Activated CD4-positive, alpha-beta T cell treated with anti-CD3 and anti-CD28 coated beads, Interleukin-2, Interleukin-4, amounts not matched to agents 100 ng/mL and 50 ng/mL, durations not matched to agents 16 hours and 8 hours (primary cell): ENCODE results near the gene ACP4.
"Not testable (repeated sequence)": the region's sequence is repeated elsewhere in the genome, so short reads cannot be mapped to it uniquely, and the experiment has no call there.

Experiments
- DNase-seq: peaks from one replicate; pipeline ENCODE4 v3.0.0-alpha.2; 2020; ENCODE audit warnings: low spot score

Gene ACP4

DNA sequence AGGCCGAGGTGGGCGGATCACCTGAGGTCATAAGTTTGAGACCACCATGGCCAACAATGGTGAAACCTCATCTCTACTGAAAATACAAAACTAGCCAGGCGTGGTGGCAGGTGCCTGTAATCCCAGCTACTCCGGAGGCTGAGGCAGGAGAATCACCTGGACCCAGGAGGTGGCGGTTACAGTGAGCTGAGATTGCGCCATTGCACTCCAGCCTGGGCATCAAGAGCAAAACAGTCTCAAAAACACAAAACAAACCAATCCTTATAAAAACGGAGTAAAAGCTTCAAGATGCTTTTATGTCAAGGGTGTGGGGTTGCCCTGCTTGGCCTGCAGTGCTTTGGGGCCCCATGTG lies 7.2 kb downstream of the ACP4 start:
- DNase-seq, result no peak

DNA sequence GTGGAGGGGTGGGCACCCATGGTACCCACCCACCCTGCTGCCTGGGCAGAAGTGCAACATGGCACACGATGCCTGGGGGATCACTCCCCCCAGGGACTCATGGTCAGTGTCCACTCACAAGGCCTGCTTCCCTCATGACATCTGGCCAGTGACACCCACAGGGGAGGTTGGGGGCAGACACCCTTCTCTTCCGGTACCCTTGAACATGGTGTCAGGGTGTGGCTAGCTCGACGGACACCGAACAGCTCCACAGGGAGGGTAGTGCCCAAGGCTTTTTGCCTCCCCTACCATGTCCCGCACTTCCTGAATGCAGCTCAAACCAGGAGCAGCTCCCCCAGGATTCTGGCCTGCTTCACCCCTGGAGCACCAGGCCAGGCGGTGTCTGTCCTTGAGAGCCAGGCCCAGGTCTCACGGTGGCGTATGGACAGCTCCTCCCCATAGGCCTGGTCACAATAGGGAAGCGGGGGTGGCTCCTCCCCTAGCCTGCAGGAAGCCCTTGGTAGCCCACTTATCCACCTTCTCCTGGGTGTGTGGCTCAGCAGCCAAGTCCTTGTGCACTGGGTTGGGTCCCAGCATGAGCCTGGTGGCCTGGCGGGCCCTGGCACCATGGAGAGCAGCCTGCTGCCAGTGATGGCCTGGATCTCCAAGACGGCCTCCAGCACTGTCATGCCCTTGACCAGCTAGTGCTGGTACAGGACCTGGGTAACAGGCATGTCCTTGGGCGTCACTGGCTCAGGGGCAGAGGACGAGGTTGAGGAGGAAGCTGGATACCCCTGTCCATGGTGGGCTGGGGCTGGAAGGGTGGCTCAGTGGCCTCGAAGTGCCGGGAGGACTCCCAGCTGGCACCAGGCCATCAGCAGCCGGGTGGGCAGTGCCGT lies 7.8 kb downstream of the ACP4 start:
- DNase-seq, result no peak

DNA sequence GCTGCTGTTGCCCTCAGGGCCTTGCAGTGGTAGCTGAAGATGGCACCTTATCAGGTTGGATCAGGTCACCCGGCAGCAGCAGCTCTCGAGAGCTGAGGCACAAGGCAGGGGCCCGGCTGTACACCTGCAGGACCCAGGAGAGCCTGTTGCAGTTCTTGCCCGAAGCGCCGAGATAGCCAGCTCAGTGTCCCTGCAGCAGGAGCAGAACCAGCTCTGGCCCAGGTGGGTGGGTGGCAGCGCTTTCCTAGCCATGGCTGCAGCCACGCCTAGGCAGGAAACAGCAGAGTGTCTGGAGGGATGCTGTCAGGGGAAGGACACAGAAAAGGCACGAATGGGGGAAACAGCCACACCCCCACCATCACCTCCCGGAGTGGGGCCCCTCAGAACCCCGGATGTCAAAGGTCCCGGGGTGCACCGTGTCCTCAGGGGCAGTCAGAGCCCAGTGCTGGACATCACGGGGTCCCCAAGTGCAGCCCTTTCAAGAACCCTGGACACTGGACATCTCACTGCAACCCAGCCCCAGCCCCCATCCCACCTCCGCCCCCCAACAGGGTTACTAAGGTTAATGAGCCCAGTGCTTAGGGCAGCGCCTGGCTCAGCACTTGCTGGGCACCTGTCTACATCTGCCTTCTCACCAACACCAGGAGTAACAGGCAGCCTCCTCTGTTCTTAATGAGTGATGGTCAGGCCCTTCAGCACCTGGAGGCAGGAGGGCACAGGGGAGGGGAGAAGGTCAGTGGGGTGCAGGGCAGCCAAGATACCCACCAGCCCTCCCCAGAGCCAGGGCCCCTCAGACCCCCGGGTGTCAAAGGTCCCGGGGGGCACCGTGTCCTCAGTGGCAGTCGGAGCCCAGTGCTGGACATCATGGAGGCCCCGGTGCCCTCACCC lies 8.7 kb downstream of the ACP4 start:
- no peak for DNase-seq

DNA sequence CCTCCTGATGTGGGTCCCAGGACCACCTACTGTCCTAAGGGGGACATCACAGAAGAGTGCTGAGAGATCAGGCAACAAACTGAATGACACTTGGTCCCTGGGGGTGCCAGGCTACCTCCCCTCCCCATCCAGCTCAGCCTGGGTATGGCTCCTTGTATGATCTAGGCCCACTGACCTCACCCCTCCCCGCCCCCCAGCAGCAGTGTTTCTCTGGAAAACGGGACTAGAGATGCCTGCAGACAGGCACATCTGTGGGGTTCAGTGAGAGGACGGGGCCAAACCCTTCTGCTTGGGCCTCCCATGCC lies 9.3 kb downstream of the ACP4 start:
- no peak for DNase-seq

DNA sequence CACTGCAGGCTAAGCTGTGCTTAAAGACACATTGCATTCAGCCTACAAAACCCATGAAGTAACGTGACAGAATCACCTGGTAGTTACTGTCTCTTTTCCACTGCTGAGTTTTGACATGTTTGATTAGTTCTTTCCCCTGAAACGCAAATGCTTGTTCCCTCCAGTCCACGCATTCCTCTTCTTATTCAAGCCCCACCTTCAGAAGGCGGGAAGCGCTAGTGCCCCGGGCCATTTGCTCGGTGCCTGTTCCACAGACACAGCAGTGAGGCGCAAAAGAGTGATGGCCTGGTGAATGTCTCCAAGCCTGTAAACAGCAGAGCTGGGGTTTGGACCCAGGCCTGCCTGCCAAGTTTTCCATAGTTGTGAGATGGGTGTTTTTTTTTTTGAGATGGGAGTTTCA lies 10.9 kb downstream of the ACP4 start:
- no peak for DNase-seq

DNA sequence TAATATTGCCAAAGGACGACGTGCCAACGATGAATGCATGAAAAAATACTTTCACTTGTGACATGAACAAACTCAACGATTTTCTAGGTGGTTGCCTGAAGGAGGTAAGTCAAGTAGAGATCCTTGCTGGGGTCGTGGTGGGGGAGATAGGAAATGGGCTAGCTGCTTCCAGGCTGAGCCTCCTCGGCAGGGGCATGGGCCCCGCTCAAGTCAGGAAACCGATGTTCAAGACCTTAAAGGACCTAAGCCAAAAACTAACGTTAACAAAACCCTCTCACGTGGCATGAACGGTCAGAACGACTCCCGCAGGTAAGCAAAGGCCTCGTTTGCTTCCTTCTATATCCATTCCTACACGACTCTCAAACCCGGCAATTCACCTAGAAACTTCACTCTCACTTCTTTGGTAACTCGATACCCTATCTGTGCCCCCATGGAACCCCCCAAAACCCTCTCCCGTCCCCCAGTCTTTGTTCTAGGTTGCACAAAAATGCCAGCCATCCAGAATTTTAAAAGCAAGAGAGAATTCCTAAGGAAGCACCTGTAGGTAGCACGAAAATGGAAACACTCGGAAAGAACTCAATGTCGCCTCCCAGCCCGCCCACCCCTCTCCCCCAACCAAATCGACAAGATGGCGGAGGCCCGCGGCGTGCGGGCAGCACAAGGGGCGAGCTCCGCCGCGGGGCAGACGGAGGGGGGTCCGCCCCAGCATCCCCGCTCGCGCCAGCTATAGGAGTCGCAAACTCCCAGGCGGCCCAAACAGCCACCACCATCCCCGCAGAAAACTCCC lies 13.6 kb downstream of the ACP4 start:
- no peak for DNase-seq

DNA sequence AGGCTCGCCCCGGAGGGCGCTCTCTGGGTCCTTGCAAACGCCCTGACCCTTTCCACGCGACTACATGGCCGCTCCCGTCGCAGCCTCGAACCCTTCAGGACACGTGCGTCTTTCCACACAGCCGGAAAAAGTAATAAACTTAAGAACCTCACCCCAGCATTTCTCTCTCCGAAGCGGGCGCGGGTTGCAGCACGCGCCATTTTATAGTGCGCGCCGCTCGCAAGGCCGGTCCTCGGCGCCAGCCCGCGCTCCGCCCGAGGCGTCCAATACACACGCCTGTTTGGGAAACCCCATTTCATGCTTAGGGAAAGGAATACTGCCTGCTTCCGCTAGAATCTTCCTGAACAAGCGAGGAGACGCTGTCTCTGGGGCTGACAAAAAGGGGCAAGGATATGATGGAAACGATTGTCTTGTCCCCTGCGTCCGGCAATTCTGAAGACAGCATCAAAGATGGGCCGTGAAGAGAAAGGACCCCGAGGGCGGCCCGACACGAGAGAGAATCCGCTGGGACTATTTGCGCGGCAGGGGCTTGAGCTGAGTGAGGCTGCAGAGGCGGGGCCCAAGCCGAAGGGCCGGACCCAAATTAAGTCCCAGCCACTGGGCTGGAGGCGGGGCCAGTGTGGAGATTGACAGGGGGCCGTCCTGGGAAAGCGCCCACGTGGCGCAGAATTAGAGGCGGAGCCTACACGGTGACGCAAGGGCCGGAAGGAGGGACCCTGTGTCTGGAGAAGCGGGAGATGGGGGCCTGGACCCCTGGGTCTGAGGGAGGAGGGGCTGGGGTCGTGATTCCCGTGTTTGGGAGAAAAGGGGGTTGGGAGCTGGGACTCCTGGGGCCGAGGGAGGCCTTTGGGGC lies 14.4 kb downstream of the ACP4 start:
- DNase-seq, result peak; percentile 99

DNA sequence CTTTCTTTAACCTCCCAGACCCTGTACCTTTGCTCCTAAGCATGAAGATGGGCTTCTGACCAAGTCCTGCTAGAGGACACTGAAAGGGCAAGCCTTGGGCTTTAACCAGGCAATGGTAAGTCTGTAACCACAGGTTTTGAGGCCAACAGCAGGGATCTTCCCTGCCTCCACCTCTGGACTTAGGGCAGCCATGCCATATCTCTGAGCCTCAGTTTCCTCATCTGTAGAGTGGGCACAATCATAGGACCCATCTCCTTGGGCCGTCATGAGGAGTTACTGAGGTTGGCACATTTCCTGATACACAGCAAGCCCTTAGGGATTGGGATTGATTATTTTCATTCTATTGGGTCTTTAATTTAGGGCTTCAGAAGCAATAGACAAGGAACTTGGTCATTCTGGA lies 18.6 kb downstream of the ACP4 start:
- no peak for DNase-seq

DNA sequence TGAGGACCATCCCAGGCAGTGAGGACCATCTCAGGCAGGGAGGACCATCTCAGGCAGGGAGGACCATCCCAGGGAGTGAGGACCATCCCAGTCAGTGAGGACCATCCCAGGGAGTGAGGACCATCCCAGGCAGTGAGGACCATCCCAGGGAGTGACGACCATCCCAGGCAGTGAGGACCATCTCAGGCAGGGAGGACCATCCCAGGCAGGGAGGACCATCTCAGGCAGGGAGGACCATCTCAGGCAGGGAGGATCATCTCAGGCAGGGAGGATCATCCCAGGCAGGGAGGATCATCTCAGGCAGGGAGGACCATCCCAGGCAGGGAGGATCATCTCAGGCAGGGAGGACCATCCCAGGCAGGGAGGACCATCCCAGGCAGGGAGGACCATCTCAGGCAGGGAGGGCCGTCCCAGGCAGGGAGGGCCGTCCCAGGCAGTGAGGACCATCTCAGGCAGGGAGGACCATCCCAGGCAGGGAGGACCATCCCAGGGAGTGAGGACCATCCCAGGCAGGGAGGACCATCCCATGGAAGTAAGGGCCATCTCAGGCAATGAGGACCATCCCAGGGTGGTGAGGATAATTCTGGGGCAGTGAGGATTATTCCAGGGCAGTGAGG lies 21.5 kb downstream of the ACP4 start:
- not testable (repeated sequence) for DNase-seq

DNA sequence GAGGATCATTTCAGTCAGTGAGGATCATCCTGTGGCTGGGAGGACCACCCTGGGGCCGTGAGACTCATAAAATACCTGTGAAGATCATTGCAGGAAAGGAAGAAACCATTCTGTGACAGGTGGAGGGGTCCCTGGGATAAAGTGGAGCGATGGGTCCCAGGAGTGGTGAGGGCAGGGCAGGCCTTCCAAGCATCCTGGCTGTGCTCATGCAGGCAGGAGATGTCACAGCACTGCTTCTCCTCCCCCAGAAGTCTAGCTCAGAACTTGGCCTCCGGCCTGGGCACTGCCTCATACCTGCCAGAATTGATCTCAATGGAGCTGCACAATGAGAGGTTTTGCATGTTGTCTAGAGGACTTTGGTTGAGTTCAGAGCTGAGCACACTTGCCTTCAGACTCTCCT lies 22.3 kb downstream of the ACP4 start:
- no peak for DNase-seq

DNA sequence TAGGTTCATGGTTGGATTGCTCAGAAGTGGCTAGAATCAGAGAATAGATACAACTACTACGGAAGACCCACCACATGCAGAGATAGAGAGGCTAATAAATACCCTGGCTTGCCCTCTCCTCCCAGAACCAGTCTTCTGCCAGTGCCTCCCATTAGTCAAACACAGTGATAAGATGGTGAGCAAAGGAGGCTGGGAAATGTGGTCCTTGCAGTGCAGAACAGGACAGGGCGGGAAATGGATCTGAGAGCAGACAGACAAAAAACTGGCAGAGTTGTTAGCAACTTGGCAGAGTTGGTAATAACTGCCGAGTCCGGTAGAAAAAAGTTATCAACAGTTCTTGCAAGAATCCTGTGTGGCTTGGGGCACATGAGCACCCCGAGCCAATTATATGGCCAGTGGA lies 24.7 kb downstream of the ACP4 start:
- DNase-seq, result no peak

DNA sequence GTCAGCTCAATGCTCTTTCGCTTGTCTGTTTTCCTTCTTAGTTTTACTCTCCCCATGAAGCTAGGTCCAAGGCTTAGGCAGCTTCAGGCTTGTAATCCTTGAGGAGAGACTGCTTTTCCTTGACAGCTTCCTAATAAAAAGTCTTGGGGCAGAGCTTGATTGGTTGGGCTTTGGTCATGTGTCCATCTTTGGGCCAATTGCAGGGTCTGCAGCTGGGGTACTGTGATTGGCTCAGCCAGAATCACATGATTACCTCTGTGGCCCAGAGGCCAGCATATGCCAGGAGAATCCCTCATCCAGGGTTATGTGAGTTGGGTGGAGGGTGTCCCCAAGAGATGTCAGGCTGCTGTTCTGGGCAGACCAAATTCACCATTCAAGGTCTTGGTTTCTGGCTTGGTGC lies 25.2 kb downstream of the ACP4 start:
- DNase-seq, result no peak

DNA sequence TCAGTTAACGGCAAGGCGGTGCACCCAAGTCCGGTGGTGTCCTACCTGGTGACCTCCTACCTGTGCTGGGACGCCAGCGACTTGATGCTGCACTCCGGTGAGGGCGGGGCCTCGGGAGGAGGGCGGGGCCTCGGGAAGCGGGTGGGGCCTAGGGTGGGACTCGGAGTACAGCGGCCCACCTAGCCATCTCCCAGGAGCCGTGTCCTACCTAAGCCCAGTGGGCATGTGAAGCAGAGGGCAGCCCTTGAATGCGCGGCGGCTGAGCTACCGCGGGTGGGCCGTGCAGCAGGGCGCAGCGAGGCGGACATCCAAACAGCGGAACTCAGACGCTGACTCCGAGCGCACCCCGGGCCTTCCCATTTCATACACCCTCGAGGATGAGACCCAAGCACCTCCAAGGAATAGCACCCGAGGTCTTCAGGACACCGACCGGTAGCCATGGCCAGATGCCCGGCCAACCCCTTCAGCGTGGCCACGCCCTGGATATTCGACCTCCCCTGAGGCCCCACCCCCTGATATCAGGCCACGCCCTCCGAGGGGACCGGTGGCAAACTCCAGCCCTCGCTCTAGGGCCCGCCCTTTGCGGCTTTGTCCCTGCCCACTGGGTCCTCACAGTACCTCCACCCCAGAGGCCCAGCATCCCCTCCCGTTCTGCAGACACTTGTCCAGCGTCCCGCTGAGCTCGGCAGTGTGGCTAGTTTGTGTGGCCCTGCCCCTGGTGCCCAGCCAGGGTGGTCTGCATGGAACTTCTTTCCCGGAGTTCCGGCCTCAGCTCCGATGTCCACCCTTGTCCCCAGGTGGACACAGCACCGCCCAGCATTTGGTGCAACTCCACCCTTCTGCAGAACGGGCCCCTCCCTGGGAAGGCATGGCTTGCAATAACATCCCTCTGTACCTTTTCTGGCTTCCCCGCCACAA lies 28.0 kb downstream of the ACP4 start:
- peak; percentile 65 for DNase-seq

DNA sequence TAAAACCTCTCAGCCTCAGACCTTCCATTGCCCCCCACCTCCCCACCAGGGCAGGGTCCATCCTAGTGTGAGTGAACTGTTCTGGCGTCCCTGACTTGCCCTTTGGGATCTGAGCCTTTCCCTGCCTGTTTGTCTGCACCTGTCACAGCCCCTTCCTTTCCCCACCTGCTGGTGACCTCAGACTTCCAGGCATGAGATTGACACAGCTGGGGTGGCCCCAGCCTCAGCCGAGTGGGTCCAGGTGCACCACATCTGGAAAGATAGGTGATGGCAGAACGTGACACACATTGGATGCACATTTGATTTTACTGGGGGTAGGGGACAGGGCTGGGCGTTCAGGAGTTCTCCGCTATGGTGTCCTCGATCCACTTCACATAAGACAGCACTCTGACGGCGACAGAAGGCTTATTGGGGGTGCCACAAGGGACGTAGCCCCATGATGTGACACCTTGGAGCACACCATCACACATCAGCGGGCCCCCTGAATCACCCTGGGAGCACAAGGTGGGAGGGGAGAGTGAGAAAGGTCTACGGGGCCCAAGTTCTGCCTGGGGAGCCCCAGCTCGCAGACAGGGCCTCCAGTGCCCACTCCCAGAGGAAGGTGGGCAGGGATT lies 28.8 kb downstream of the ACP4 start:
- DNase-seq, result no peak

DNA sequence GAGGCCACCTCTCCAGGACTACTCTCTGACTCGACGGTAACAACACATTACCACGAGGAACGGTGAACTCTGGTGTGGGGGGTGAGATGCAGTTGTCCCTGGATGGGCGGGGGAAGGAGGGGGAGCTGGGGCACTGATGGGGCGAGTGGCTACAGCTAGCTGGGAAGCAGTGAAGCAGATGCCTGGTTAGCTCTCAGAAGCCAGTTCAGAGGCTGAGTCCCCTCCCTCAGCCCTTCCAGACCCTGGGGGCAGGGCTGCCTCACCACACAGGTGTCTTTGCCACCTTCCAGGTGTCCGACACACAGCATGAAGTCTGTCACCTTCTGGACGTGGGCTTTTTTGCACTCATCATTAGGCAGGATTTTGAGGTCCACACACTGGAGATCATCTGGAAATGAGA lies 29.4 kb downstream of the ACP4 start:
- no peak for DNase-seq

DNA sequence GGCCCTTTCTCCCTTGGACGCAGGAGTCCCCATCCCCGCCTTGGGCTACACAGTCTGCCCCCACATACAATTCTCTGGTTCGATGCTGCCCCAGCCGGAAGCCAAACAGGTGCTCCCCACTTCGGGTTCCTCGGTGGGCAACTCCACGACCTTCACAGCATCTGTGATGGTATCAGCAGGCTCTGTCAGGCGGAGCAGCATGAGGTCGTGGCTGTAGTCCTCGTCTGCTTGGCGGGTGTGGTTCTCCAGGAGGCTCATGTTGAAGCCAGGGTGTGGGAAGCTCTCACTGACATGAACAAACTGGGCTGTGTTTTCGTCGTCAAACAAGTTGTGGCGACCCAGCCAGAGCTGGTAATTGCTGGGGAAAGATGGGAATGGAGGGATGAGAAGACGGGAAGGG lies 29.9 kb downstream of the ACP4 start:
- DNase-seq, result no peak

DNA sequence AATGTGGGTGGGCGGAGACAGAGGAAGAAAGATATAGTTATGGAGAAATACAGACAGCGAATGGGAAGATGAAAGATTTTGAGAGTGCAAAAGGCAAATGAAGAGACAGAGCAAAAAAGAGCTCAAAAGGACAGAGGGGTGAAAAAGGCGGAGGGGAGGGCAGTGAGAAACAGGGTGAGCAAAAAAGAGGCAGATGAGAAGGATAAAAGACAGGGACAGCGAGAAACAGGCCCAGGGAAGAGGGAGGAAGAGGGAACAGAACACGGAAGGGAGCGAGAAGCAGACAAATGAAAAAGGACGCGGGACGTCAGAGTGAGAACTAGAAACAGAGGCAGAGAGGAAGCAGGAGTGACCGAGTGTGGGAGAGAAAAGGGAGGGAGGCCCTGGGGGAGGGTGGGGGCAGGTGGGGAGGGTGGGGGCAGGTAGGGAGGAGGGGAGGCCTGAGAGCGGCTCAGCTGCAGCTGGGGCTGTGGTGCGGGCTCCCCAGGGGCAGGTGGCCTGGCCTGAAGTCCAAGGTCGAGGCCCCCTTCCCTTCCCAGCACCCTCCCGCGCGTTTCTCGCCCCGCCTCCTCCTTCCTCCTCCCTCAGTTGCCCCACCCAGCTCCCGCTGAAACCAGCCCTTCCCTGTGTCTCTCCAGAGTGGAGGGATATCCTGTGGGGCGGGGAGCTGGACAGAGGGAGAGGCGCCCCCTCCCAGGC lies 30.5 kb downstream of the ACP4 start:
- DNase-seq, result no peak

DNA sequence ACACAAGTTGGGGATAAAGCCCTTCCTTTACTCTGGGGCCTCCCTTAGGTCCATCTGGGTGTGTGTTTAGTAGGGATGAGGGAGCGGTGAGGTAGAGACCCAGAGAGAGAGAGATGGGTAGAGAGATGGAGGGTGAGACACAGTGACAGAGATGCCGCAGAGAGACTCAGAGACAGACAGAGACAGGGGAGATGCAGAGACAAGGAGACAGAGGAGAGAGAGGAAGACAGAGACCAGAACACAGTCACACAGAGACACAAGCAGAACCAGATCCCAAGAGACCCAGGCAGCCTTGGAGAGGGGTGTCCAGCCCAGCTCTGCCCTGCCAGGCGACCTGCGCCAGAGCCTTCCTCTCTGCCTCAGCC lies 31.0 kb downstream of the ACP4 start:
- DNase-seq, result no peak

DNA sequence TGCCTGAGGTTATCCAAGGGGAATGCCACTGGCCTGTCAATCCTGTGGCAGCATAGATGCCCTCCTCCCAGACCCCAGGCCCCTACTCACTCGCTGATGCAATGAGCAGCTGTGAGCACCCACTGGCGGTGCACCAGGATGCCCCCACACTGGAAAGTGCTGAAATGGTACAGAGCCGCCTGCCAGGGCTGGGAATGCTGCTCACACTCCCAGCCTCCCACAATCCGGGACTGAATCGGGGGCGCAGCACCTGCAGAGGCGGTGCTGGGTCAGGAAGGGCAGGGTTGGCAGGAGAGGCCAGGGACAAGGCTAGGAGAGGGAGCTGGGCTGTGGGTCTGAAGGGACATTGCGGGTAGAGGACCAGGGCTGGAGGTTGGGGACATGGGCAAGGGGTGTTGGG lies 31.4 kb downstream of the ACP4 start:
- DNase-seq, result no peak
